Transverse colon (tissue), 4 donors: Measurements from ENCODE around the gene INTS4. TPM values are rescaled to one million over a fixed set of nuclear protein-coding genes. Genes with fewer than 3 reads are reported as not detected.
"Not testable (repeated sequence)": the region's sequence is repeated elsewhere in the genome, so short reads cannot be mapped to it uniquely, and the experiment has no call there.

ENCODE experiments used
- DNase-seq: peaks from one replicate; pipeline ENCODE4 v3.0.0-alpha.2; 2019
- H3K27ac ChIP-seq, 4 donors: fragments of 200-600 bp; sonication (generic); 2 replicates each; pipeline ENCODE4 v1.5.1; 2016 to 2018; ENCODE audit warnings: inconsistent platforms in 4 of 4
- H3K27me3 ChIP-seq: fragments of 200-600 bp; sonication (generic); 2 replicates; pipeline ENCODE4 v1.5.1; 2017; ENCODE audit warnings: inconsistent platforms
- H3K36me3 ChIP-seq, 4 donors: fragments of 200-600 bp; sonication (generic); 2 replicates each; pipeline ENCODE4 v1.5.1; 2017 to 2019; ENCODE audit warnings: inconsistent platforms in 4 of 4
- H3K4me1 ChIP-seq, 4 donors: fragments of 200-600 bp; sonication (generic); 2 replicates each; pipeline ENCODE4 v1.5.1; 2017 to 2020; ENCODE audit warnings: inconsistent platforms in 4 of 4
- H3K4me3 ChIP-seq, 4 donors: fragments of 200-600 bp; sonication (generic); 1 replicate in 1 of 4; 2 replicates in 3 of 4; pipeline versions ENCODE4 v1.5.1 to v1.6.1; 2017 to 2019; ENCODE audit warnings: inconsistent platforms in 4 of 4
- H3K9me3 ChIP-seq, 2 donors: fragments of 200-600 bp; sonication (generic); 2 replicates each; pipeline ENCODE4 v1.5.1; 2017 to 2019; ENCODE audit warnings: inconsistent platforms in 2 of 2
- CTCF ChIP-seq, 5 experiments: fragments of 200-600 bp in 3 of 5; fragments of 450-650 bp in 2 of 5; sonication (generic) in 3 of 5; IDR thresholded peaks; 1 replicate in 2 of 5; 2 replicates in 3 of 5; pipeline ENCODE4 v1.5.1; 2016 to 2017; ENCODE audit warnings: antibody characterized with exemption in 5 of 5, inconsistent platforms in 3 of 5, mild to moderate bottlenecking in 2 of 5, moderate library complexity in 1 of 5
- EP300 ChIP-seq: sonication (generic); formaldehyde crosslinking; IDR thresholded peaks from one replicate; pipeline ENCODE4 v1.6.1; 2017; ENCODE audit warnings: antibody characterized with exemption, low read depth
- POLR2A ChIP-seq: fragments of 450-650 bp; IDR thresholded peaks from one replicate; pipeline ENCODE4 v1.6.1; 2016; ENCODE audit warnings: antibody characterized with exemption, mild to moderate bottlenecking, moderate library complexity
- POLR2AphosphoS5 ChIP-seq, 3 donors: sonication (generic); formaldehyde crosslinking; IDR thresholded peaks; one replicate each; pipeline ENCODE4 v1.6.1; 2016; ENCODE audit warnings: antibody characterized with exemption in 3 of 3
- WGBS, 2 donors: methylation state at CpG; one replicate each; pipeline ENCODE4 v1.1.5; 2018; ENCODE audit warnings: low coverage in 1 of 2; 5-methylcytosine and 5-hydroxymethylcytosine counted together
- in situ Hi-C, 4 donors: fragments of 200-750 bp; cut with MboI; loops; one replicate each; pipeline versions ENCODE4 v1.15.0 to v1.15.1; 2017; ENCODE audit warnings: low sequenced_read_pairs in 3 of 4, low pct_ligation_motif_present in 1 of 4, low pct_unique_long_range_greater_than_20kb in 1 of 4
- intact Hi-C: fragments of 100-400 bp; cut with DNase I; formaldehyde crosslinking; loops from one replicate; pipeline ENCODE4 v1.15.1; 2023; ENCODE audit warnings: low total_unique reads
- total RNA-seq, 4 donors: library from RNA; depleted of rRNA; stranded (reverse); fragments of >200 nt; gene quantifications; one replicate each; pipeline ENCODE4 v1.1.0, GENCODE V29; 2016

The INTS4 gene
- total RNA-seq, 4 donors from 2014 or later, result 3.8 to 45.9 (median 31.5) TPM

GRCh38 chr11:77999446-78000030, 5.1 kb upstream of the INTS4 start:
- peaks cover 3 to 7% (median 7%) of the 10 kb centered on the region in 4 donors for H3K4me1 ChIP-seq
- intact Hi-C loops (no loop called here), in situ Hi-C loops (loop anchor here in 1 of 4 donors (10.0 kb wide), 1 partner anchor 175 kb away; the partner anchor contains the start of genes AAMDC and RSF1)
- TF ChIP-seq CTCF (IDR thresholded peaks at IDR 0.05) (no peak), POLR2A (no peak), POLR2AphosphoS5 (IDR thresholded peaks at IDR 0.05) (no peak), EP300 (no peak)
- H3K9me3 ChIP-seq, result no peaks in the 10 kb centered on the region
- 80 to 100% methylated on average over 1 of the region's 1 CpG for WGBS, 2 donors
- H3K36me3 ChIP-seq, result no peaks in the 10 kb centered on the region
- H3K4me3 ChIP-seq, result no peak overlapping the region
- DNase-seq, result no peak
- H3K27me3 ChIP-seq, result no peaks in the 10 kb centered on the region
- H3K27ac ChIP-seq, result no peak overlapping the region

DNA sequence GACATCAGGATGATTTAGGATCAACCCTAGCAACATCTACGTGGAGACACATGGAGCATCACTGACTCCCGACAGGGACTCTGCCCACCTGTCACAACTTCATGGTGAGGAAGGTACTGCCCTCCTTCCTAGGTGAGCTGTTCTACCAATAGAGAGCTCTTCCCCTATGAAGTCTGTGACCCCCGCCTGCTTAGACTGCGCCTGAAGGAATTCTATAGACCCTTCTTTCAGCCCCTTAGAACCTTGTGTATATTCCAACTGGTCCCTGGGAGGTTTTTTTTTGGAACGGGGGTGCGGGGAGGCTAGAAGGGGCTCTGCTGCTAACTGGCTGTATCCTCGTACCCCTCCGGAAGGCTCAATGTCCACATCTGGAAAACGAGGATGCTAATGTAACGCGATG, 566 bp downstream of the INTS4 start:
- H3K27me3 ChIP-seq, result no peaks in the 10 kb centered on the region
- no peaks in the 10 kb centered on the region for H3K9me3 ChIP-seq
- TF ChIP-seq EP300 (no peak), POLR2A (no peak), POLR2AphosphoS5 (IDR thresholded peaks at IDR 0.05) (no peak), CTCF (IDR thresholded peaks at IDR 0.05) (no peak)
- in situ Hi-C loops (loop anchor here in 1 of 4 donors (10.0 kb wide), 1 partner anchor 169 kb away; the partner anchor contains the start of genes AAMDC and RSF1), intact Hi-C loops (no loop called here)
- H3K27ac ChIP-seq, result peak overlapping the region; percentile 86 to 95 (median 91)
- peaks cover 0 to 20% (median 1%) of the 10 kb centered on the region in 4 donors for H3K36me3 ChIP-seq
- H3K4me3 ChIP-seq, result peak overlapping the region; percentile 49 to 80 (median 63)
- peaks cover 9 to 26% (median 16%) of the 10 kb centered on the region in 4 donors for H3K4me1 ChIP-seq
- WGBS, 2 donors, result 7 to 13% methylated on average over 3 to 11 of the region's 11 CpGs
- DNase-seq, result no peak

GRCh38 chr11:77990981-77991380, 3.5 kb downstream of the INTS4 start:
- H3K9me3 ChIP-seq, result no peaks in the 10 kb centered on the region
- no peak overlapping the region for H3K27ac ChIP-seq
- TF ChIP-seq EP300 (no peak), POLR2AphosphoS5 (IDR thresholded peaks at IDR 0.05) (no peak), CTCF (IDR thresholded peaks at IDR 0.05) (no peak), POLR2A (no peak)
- H3K4me1 ChIP-seq, result peaks cover 9 to 26% (median 16%) of the 10 kb centered on the region in 4 donors
- no peaks in the 10 kb centered on the region for H3K27me3 ChIP-seq
- H3K36me3 ChIP-seq, result peaks cover 0 to 30% (median 10%) of the 10 kb centered on the region in 4 donors
- H3K4me3 ChIP-seq, result no peak overlapping the region
- 85 to 92% methylated on average over 2 to 5 of the region's 5 CpGs for WGBS, 2 donors
- intact Hi-C loops (no loop called here), in situ Hi-C loops (loop anchor here in 1 of 4 donors (10.0 kb wide), 1 partner anchor 166 kb away; the partner anchor contains the start of genes AAMDC and RSF1)
- no peak for DNase-seq

- in situ Hi-C loops, intact Hi-C loops: not testable (repeated sequence)
- WGBS, 2 donors, result 95% methylated on average over 8 of the region's 8 CpGs; no CpG with 5 or more reads in 1 of the 2 donors
Observed at GRCh38 chr11:77986456-77986855, 8.0 kb downstream of the INTS4 start.

More at GRCh38 chr11:77986456-77986855, 8.0 kb downstream of the INTS4 start:
- H3K4me1 ChIP-seq, H3K4me3 ChIP-seq, DNase-seq, H3K27ac ChIP-seq, H3K27me3 ChIP-seq, H3K9me3 ChIP-seq: not testable (repeated sequence)
- peaks cover 0 to 42% (median 10%) of the 10 kb centered on the region in 4 donors for H3K36me3 ChIP-seq
